Stimulated activated CD4-positive, alpha-beta T cell treated with anti-CD3 and anti-CD28 coated beads, TNF-alpha, amount 100 ng/mL, for 4 hours (primary cell): ENCODE data around the gene NFIC.

ENCODE experiments used
- DNase-seq, 3 experiments: peaks; one replicate each; pipeline ENCODE4 v3.0.0-alpha.2; 2020; ENCODE audit warnings: low read depth in 3 of 3

Gene NFIC

DNA sequence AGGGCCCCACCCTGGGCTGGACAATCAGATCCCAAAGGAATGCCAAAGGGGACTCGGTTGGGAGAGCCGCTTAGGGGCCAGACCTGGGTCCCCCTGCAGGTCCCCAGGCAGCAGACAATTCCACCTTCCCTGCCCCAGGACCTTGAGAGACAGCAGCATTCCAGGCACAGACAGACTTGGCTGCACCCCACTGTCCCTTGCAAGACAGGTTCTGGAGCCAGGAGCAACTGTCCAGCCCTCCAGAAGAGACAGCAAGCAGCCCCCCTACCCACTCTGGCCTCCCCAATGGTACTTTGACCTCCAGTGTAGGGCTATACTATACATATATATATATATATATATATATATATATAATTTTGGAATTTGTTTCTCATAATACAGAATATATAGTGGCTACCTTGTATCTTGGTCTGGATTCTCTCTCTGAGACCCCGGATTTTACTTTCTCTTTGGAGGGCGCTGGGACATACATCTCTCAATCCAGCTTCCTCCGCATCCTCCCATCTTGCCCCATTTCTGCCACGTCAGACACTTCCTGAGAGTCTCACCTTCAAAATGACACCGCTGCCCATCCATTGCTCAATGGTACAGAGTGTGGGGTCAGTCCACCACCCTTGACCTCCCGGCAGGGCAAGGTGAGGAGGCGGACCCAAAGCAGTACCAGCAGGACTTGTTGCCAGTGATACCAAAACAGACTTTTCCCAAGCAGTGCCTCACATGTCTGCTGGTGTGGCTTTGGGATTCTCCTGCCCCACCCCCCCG is 101.2 kb downstream of the NFIC start:
- no peak for DNase-seq

DNA sequence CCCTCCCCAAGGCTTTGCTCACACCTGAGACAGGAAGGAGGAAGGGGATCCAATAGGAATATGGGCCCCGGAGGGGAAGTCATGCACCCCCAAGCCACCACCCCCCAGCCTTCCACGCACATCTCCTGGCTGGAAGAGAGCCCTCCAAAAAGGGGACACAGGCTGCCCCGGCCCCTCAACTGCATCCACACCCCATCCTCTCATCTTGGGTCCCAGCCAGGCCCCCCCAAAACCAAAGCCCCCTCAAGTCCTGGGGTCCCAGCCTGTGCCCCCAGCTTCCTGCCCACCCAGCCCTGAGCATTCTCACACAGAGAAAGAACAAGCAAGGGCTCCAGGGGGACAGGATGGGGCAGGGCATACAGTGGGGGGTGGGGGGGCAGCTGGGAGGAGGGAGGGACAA is 101.8 kb downstream of the NFIC start:
- DNase-seq = no peak

DNA sequence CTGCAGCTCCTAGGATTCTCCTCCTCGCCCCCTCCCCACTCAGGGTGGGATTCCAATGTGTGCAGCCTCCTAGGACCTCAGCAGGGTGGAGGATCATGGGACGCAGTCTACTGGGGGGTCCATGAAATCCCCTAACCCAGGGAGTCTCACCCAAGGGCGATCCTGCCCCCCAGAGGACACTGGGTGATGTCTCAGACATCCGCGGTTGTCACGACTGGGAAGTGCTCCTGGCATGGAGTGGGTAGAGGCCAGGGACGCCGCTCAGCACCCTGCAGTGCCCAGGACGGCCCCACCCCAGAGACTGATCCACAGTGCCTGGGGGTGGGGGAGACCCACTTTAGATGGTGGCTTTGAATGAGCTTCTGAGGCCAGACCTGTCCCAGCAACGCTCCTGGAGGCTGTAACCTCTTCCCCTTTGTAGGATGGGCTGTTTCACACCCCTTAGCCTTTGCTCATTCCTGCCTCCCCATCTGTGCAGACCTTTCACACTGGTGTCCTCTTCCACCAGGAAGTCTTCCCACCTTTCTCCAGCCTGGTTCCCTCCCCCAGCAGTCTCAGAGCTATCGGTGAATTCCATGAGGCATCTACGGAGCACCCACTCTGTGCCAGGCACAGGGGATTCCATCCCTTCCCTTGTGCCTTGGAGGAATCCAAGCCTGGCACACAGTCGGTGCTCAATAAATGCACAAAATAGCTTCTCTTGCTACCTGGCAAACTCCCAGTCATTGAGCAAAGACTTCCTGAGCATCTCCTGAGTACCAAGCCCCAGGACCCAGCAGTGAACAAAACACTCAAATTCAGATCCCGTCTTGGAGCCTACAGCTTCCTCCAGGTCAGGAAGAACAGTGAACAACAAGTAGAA is 103.5 kb downstream of the NFIC start:
- no peak for DNase-seq

DNA sequence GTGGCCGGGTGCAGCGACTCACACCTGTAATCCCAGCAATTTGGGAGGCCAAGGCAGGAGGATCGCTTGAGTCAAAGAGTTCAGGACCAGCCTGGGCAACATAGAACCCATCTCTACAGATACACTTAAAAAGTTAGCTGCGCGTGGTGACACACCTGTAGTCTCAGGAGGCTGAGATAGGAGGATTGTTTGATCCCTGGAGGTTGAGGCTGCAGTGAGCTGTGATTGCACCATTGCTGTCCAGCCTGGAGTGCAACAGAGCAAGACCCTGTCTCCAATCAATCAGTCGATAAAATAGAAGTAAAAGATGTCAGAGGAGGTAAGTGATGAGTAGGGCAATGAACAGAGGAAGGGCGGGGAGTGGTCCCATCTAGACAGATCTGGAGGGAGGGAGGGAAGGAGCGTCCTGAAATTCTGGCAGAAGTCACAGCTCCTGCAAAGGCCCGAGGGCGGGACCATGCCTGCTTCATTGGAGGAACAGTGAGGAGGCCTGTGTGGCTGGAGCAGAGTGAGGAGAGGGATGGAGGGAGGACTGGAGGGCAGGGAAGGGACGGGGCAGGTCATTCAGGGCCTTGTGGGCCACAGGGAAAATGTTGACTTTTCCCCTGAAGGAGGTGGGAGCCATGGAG is 104.2 kb downstream of the NFIC start:
- DNase-seq = no peak

DNA sequence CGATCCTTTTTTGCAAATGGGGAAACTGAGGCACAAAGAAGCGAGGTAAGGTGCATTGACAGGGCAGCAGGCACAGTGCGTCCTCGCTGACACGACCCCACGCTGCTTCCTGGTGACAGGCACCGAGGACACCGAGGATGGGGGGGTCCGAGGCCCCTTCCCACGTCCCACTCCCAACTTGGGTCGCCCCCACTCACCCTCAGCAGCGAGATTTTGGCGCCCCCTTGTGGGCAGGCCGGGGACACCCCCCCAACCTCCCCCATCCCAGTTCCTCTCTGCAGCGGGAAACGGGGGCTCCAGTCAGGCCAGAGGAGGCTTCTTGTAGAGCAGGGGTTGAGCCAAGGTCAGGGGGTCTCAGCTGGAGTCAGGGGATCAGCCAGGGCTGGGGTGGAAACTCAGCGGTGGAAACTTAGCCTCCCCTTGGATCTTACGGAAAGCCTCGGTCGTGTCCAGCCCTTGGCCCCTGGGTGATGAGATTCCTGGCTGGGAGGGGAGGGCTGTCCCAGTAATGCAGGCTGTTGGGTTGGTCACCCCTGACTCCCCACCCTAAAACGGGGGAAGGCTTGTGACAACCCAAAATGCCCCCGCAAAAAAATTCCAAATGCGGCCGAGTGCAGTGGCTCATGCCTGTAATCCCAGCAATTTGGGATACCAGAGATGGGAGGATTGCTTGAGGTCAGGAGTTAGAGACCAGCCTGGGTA is 105.7 kb downstream of the NFIC start:
- DNase-seq = no peak

DNA sequence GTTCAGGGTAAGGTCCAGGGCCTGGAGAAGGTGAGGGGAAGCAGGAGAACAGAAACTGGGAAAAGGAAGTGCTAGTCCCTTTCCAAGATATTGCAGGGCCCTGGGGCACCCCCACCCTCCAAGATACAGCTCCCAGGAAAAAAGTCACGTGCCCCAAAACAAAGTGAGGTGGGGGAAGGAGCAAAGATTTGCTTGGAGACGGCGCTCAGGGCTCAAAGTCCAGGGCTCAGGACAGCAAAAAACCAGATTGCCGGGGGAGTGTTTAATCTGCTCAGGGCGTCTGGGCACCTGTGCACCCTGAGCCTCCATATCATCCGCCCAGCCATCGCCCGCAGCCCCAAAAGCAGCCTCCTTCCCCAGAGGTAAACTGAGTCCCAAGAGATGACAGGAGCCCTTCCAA is 107.6 kb downstream of the NFIC start:
- DNase-seq = no peak

DNA sequence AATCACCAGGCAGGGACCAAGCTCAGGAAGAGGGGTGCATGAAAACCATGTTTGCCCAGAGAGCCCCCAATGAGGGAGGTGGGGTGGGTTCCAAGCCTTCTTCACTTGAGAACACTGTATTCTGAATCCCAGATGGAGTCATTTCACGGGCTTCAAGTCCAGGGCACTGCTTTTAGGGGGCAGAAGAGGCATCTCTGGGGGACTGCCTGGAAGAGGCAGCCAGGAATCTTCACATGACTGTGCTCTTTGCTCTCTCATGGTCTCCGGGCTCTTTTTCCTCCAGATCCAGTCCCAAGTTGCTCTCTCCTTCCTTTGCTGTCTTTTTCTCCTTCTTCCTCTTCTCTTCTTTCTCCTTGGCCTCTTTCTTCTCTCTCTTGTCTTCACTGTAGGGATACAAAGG is 108.2 kb downstream of the NFIC start:
- no peak for DNase-seq

DNA sequence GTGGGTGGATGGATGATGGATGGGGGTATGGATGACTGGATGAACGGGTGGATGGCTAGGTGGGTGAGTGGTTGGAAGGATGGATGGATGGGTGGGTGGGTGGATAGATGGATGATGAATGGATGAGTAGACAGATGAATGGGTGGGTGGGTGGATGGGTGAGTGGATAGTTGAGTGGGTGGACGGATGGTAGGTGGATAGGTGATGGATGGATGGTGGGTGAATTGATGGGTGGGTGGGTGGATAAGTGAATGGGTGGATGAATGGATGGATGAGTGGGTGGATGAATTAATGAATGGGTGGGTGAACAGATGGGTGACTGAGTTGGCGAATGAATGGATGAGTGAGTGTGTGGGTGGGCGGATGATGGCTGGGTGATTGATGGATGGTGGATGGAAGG is 109.1 kb downstream of the NFIC start:
- no peak for DNase-seq

DNA sequence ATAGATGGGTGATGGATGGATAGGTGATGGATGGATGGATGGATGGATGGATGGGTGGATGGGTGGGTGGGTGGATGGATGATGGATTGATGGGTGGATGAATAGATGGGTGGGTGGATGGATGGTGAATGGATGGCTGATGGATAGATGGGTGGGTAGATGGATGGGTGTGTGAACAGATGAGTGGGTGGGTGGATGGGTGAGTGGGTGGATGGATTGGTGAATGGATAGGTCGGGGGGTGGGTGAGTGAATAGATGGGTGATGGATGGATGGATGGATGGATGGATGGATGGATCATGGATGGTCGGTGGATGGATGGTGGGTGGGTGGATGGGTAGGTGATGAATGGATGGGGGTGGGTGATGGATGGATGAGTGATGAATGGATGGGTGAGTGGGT is 110.4 kb downstream of the NFIC start:
- no peak for DNase-seq

DNA sequence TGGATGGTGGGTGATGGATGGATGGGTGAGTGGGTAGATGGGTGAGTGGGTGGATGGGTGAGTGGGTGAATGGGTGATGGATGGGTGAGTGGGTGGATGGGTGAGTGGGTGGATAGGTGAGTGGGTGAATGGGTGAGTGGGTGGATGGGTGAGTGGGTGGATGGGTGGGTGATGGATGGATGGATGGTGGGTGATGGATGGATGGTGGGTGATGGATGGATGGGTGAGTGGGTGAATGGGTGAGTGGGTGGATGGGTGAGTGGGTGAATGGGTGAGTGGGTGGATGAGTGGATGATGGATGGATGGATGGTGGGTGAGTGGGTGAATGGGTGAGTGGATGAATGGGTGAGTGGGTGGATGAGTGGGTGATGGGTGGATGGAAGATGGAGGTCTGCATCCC is 111.1 kb downstream of the NFIC start:
- DNase-seq = no peak

DNA sequence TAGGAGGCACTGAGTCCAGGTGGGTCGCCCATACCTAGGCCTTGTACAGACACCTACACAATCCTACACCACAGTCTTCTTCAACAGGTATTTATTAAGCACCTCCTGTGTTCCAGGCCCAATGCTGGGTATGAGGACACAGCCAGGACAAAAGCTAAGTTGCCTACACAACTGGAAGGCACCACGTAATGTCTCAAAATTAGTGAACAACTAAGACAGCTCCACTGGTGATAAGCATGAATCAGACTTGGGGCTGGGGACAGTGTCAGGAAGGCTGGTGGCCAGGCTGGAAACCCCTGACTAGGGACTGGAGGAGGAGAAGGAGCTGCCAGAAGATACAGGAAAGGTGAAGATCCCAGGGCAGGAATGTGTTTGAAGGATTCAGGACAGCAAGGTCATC is 111.6 kb downstream of the NFIC start:
- no peak for DNase-seq

DNA sequence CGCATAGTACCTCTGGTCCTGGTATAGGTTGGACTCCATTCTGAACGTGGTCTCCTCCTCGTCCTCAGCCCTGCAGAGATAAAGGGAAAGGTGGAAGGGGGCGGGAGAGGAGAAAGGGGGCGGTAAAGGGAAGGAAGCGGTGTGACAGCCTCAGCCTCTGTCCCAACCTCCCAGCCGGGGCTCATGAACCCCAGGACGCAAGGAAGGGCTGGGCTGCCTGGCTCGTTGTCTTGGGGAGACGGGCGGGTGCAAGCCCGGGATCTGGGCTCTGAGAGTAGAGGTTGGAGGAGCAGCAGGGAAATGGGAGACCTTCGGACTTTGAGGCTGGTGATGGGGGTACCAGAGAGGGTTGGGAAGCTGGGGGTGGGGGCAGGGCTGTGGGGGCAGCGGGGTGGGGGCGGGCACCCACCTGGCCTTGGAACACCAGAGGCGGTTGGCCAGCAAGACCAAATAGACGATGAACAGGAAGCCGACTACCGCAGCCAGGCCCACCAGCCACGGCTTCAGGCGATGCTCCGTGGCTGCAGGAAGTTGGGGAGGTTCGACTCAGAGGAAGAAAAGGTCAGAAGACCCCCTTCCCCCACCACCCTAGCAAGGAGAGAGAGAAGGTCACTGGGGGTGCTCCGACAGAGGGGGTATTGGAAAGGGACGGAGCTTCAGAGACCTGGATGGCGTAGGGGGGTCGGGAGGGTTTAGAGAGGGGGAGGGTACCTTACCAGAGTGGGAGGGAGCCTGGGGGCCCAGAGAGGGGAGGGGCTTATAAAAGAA is 112.2 kb downstream of the NFIC start:
- DNase-seq = no peak

DNA sequence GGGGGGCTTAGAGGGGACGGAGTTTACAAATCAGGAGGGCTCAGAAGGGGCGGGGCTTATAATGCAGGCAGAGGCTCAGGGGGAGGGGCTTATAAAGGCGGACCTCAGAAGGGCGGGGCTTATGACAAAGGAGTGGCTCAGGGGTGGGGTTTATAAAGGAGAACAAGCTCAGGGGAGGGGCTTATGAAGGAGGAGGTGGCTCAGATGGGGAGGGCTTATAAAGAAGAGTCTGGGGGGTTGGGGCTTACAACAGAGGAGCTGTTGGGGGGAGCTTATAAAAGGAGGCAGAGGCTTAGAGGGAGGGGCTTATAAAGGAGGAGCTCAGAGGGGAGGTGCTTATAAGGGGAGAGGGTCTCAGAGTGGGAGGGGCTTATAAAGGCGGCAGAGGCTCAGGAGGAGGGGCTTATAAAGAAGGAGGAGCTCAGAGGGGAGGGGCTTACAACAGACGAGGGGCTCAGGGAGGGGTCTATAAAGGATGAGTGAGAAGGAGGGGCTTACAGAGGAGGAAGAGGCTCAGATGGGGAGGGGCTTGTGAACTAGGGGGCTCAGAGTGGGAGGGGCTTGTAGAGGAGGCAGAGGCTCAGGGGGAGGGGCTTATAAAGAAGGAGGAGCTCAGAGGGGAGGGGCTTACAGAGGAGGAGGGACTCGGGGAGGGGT is 112.9 kb downstream of the NFIC start:
- no peak for DNase-seq

DNA sequence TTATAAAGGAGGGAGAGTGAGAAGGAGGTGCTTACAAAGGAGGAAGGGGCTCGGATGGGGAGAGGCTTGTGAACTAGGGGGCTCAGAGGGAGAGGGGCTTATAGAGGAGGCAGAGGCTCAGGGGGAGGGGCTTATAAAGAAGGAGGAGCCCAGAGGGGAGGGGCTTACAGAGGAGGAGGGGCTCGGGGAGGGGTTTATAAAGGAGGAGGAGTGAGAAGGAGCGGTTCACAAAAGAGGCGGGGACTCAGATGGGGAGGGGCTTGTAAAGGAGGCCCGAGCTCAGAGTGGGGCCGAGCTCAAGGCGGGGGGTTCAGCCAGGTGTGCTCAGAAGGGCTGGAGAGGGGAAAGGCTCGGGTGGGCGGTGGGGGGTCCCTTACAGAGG is 113.4 kb downstream of the NFIC start:
- DNase-seq = no peak

DNA sequence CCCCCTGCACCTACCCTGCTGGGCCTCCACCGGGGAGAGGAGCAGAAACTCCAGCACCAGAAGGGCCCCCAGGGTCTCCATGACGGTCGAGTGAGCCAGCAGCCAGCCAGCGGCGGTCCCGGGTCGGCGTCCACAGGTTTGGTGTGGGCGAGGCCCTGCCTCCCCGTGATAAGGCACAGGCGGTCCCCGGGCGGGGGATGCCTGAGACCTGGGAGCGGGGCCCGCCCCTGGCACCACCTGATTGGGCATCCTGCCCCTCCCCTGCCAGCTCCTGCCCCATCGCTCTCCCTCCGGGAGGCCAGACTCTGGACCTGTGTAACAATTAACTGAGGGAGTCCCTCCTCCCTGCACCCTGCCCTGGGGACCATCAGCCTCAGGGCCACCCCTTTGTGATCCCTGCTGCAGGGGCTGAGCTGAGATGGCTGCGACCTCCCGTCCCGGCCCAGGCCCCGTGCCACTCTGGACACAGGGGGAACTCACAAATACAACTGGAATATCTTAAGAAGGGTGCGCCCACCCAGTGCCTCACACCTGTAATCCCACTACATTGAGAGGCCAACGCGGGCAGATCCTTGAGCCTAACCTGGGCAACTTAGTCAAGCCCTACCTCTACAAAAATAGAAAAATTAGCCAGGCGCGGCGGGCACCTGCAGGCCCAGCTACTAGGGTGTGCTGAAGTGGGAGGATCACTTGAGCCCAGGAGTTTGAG is 114.2 kb downstream of the NFIC start, which contains the start of gene SMIM24:
Gene SMIM24 (minus strand): TSS at position 143 of the 709 bp plus-strand sequence. CDS start 62 bp downstream, at position 81.
- DNase-seq = no peak

DNA sequence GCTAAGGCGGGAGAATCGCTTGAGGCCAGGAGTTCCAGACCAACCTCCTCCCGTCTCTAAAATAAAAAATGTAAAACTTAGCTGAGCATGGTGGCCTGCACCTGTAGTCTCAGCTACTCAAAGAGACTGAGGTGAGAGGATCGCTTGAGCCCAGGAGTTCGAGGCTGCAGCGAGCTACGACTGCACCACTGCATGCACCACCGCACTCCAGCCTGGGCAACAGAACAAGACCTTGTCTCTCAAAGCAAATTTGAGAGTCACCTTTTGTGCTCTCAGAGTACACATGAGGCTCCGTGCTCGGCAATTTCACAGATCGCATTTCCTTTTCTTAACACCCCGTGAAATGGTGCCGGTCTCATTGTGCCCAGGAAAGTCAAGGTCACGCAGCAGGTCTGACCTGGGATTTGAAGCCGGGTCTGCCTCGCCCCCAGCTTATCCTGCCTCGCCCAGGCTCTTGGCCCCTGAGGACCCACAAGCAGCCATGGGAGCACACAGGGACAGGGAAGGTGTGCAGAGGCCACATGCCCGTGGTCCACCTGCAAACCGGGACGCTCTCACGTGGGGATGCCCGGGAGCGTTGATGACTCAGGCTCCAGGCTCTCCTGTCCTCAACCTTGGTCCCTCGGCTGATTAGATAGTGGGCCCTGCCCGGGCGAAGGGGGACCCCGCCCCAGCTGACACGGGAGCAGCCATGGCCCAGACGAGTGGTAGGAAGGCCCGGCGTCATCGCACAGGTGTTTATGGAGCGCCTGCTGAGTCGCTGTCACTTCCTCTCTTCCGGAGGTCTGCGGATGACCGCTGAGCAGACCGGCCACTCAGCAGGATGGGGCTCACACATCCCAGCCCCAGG is 115.1 kb downstream of the NFIC start:
- no peak for DNase-seq

DNA sequence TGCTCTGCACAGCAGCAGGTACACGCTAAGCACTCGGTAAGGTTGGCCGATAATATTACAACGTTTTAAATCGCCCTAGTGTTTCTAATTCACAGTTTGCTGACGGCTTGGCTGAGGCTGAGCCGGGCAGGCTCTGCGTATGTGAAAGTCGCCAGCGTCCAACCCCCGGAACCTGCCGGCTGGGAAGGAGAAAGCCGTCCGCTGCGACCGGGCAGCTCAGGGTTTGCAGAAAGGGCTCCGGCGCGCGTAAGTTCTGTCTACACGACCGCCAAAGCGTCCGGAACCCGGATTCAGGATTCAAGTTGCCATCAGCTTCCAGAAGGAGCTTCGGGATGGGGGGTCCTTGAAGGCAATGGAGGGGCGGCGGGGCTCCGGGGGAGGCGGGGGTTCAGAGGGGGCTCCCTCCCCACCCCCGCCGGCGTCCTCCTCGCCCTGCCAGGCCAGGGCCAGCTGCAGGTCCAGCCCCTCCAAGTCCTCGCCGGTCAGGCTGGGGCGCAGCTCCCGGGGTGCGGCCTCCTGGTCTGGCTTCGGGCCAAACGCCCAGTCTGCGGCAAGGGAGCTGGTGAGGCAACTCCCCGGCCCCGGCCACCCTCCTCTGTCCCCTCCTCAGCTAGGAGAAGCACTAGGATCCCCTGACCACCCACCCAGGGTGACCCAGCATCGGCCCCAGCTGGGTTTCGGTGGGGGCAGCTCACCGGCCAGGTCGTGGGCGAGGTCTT is 116.3 kb downstream of the NFIC start:
- DNase-seq = no peak

DNA sequence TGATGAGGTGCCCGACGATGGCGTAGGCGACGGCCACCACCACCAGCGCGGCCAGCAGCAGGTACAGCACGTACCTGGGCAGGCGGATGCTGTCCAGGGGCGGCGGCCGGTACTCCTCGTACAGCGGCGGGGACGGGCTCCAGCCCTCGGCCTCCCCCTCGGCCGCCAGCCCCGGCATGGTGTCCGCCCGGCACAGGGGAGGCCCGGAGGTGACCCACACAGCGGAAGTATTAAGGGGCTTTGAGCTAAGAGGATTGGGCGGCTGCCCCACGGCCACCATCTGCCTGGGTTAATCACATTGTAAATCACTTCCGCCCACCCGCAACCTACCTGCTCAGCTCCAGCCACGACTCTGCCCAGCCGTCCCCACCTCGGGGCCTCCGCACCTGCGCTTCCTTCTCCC is 116.8 kb downstream of the NFIC start, which contains the start of gene SMIM44:
Gene SMIM44 (minus strand): TSS at position 216 of the 403 bp plus-strand sequence. CDS start 38 bp downstream, at position 178.
- no peak for DNase-seq
